WERI-Rb-1 (cell line): ENCODE results near the gene SHB.

Experiments
- DNase-seq: peaks from one replicate; pipeline ENCODE4 v3.0.0-alpha.2; 2020
- H3K27ac ChIP-seq: fragments of 250-450 bp; sonication (Bioruptor Pico); 2 replicates; pipeline ENCODE4 v1.5.1; 2020; ENCODE audit warnings: mild to moderate bottlenecking, moderate library complexity
- H3K27me3 ChIP-seq: fragments of 250-450 bp; sonication (Bioruptor Pico); 2 replicates; pipeline ENCODE4 v1.5.1; 2021; ENCODE audit warnings: mild to moderate bottlenecking, low read depth, moderate library complexity; ENCODE audit not compliant: insufficient read depth, severe bottlenecking
- H3K36me3 ChIP-seq: fragments of 250-450 bp; sonication (Bioruptor Pico); 2 replicates; pipeline ENCODE4 v1.5.1; 2020; ENCODE audit warnings: mild to moderate bottlenecking, moderate library complexity
- H3K4me3 ChIP-seq: 2 replicates; pipeline ENCODE4 v1.5.1; 2011; ENCODE audit warnings: low read depth, mild to moderate bottlenecking, control low read depth, low read length
- H3K9me3 ChIP-seq: fragments of 250-450 bp; sonication (Bioruptor Pico); 2 replicates; pipeline ENCODE4 v1.5.1; 2021; ENCODE audit warnings: mild to moderate bottlenecking, moderate library complexity; ENCODE audit not compliant: severe bottlenecking
- TF ChIP-seq, protein P1 (sequence below): IDR thresholded peaks from 2 replicates; pipeline ENCODE4 v1.5.1; 2011; ENCODE audit warnings: low read depth, mild to moderate bottlenecking, control low read depth, inconsistent platforms, low read length

The SHB gene

DNA sequence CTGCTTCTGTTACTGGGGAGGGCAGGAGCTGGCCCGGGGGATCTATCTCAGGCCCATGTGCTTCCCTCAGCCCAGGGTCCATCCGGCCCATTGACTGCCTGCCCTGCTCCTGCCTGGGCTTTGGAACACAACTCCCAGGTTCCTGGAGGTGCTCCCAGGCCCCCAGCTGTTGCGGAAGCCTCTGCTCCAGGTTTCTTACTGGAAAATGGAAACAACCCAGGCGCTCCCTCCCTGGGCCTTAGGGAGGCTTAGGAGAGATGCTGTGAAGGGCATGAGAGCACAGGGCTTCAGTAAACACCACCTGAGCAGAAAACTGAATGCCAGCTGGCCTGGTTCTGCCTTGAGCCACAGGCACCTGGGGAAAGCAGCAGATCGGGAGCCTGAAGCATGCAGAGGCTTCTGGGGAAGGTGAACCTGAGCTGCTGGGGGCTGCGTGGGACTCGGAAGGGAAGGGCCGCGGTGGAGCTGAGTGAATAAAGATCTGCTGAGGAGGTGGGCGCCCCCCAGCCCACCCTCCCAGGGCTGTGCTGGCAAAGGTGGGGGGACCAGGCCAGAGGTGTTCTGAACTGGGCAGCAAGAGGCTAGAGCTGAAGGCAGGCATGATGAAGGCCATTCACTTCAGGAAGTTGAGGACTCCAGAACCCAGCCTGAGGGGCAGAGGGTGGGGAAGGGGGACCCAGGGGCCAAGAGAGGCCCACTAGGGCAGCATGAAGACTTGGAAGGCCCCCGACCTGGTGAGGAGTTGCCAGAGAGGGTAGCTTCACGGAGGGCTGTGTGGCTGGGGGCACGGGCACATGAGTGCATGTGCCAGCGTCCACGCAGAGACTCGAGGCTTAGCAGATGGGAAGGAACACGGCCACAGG, 64.8 kb downstream of the SHB start:
- Histone ChIP-seq H3K27me3 (no peaks in the 10 kb centered on the region), H3K9me3 (no peaks in the 10 kb centered on the region), H3K36me3 (peaks cover 42% of the 10 kb centered on the region), H3K27ac (no peak overlapping the region), H3K4me3 (no peak overlapping the region)
- TF ChIP-seq, protein P1, sequence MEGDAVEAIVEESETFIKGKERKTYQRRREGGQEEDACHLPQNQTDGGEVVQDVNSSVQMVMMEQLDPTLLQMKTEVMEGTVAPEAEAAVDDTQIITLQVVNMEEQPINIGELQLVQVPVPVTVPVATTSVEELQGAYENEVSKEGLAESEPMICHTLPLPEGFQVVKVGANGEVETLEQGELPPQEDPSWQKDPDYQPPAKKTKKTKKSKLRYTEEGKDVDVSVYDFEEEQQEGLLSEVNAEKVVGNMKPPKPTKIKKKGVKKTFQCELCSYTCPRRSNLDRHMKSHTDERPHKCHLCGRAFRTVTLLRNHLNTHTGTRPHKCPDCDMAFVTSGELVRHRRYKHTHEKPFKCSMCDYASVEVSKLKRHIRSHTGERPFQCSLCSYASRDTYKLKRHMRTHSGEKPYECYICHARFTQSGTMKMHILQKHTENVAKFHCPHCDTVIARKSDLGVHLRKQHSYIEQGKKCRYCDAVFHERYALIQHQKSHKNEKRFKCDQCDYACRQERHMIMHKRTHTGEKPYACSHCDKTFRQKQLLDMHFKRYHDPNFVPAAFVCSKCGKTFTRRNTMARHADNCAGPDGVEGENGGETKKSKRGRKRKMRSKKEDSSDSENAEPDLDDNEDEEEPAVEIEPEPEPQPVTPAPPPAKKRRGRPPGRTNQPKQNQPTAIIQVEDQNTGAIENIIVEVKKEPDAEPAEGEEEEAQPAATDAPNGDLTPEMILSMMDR = no peak
- no peak for DNase-seq

DNA sequence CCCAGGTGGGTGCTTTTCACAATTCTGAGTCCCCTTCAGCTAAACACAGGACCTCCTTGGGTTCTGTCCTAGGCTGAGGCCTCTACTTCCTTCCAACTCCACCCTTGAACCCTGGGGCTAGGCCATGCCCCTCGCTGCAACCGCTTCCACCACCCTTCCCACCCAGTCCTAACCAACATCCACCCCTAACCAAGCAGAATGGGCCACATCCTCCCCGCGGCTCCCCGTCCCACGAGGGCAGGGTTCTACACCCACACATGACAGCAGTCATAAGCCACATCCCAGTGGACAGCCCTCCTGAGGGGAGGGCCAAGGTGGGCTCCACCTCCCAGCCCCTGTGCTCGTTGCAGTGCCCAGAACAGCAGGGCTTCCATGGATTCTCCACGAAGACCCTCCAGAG, 65.8 kb downstream of the SHB start:
- no peaks in the 10 kb centered on the region for H3K9me3 ChIP-seq
- DNase-seq = no peak

DNA sequence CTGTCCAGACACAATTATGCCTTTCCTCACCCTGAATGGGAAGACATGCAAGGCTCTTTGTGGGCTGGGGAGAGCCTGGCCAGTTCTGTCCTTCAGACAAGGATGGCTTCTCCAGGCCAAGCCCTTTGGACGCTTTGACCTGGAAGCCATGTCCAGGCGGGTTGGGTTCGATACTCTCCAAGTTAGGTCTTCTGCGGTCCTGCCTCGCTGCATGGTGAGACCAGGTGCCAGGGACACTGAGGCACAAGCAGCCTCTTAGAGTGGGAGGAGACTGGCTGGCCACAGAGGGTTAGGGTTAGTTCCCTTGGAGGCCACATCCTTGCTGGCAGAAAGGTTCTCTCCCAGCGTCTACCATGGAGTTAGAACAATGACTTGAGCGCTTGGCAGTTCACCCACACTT, 67.6 kb downstream of the SHB start:
- Histone ChIP-seq H3K36me3 (peaks cover 29% of the 10 kb centered on the region), H3K4me3 (no peak overlapping the region), H3K9me3 (no peaks in the 10 kb centered on the region), H3K27ac (no peak overlapping the region), H3K27me3 (no peaks in the 10 kb centered on the region)
- TF ChIP-seq, protein P1 = no peak
- no peak for DNase-seq

More for the DNA sequence above, 65.8 kb downstream of the SHB start:
- no peak overlapping the region for H3K4me3 ChIP-seq
- TF ChIP-seq, protein P1 = no peak
- peaks cover 38% of the 10 kb centered on the region for H3K36me3 ChIP-seq
- H3K27ac ChIP-seq = no peak overlapping the region
- no peaks in the 10 kb centered on the region for H3K27me3 ChIP-seq

DNA sequence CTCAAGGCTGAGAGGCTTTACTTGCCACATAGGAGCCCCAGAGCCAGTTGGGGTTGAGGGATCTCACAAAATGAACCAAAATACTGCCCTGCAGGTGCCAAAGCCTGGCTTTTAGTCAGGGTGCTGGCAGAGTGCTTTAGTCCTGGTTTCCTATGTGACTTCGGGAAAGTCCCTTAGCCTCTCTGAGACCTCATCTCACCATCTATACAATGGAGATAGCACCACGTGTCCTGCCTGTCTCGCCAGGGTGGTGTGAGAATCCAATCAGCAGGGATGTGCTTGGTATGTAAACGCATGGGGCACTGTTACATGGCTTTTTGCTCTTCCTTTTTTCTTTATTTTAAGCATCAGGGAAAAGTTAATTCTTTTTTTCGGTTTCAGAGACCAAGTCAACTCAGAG, 68.3 kb downstream of the SHB start:
- Histone ChIP-seq H3K27ac (peak overlapping the region; percentile 30; the same call in 1 of the 2 replicates), H3K27me3 (no peaks in the 10 kb centered on the region), H3K36me3 (peaks cover 29% of the 10 kb centered on the region), H3K4me3 (no peak overlapping the region), H3K9me3 (no peaks in the 10 kb centered on the region)
- DNase-seq = no peak
- TF ChIP-seq, protein P1 = no peak

DNA sequence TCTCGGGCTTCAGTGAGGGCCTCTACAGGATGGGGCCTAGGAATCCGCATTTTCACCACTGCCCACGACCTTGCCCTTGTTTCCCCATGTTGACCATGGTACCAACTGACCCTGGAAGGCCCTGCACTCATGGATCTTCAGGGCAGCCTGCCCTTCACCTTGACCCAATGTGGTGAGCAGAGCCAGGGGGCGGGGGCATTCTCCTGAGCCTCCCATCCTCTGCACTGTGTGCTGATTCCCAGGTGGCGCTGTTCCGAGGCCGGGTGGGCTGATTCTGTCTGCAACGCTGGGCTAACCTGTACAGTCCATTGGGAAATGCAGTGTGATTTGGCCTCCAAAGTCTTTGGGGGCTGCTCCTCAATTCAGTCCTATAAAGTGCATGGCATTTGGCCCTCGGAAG, 68.7 kb downstream of the SHB start:
- TF ChIP-seq, protein P1 = peak; percentile 50
- Histone ChIP-seq H3K4me3 (no peak overlapping the region), H3K36me3 (peaks cover 26% of the 10 kb centered on the region), H3K27me3 (no peaks in the 10 kb centered on the region), H3K27ac (peak overlapping the region; percentile 30; the same call in 1 of the 2 replicates), H3K9me3 (no peaks in the 10 kb centered on the region)
- DNase-seq = no peak
